Stimulated activated CD8-positive, alpha-beta memory T cell treated with anti-CD3 and anti-CD28 coated beads, Interleukin-4, amount 100 ng/mL, for 4 hours (primary cell): ENCODE results near the gene THOC6.
A peak's percentile ranks its signal among the peaks of the same experiment; 100 is the strongest.

Experiments used
- DNase-seq, 2 donors: peaks; one replicate each; pipeline ENCODE4 v3.0.0-alpha.2; 2020; ENCODE audit warnings: low read depth in 2 of 2, low spot score in 1 of 2

The THOC6 gene

GRCh38 chr16:2991566-2992261 lies 32.1 kb upstream of the THOC6 start:
- no peak for DNase-seq

- DNase-seq: no peak
Observed at GRCh38 chr16:2992383-2993081, 31.3 kb upstream of the THOC6 start.

- no peak for DNase-seq
Observed at GRCh38 chr16:2996298-2996697, 27.5 kb upstream of the THOC6 start.

- no peak for DNase-seq
Observed at GRCh38 chr16:2999929-3000328, 23.9 kb upstream of the THOC6 start.

GRCh38 chr16:3000540-3000939 lies 23.3 kb upstream of the THOC6 start:
- DNase-seq: no peak

- no peak for DNase-seq
Observed at GRCh38 chr16:3001316-3001715, 22.5 kb upstream of the THOC6 start.

- peak; percentile 80 to 93 for DNase-seq
Observed at GRCh38 chr16:3003582-3004270, 20.1 kb upstream of the THOC6 start.

GRCh38 chr16:3004319-3004718 lies 19.5 kb upstream of the THOC6 start:
- DNase-seq: no peak

- DNase-seq: no peak
Observed at GRCh38 chr16:3004781-3005284, 19.0 kb upstream of the THOC6 start.

- no peak for DNase-seq
Observed at GRCh38 chr16:3007059-3007956, 16.5 kb upstream of the THOC6 start.

- no peak for DNase-seq
Observed at GRCh38 chr16:3007957-3008689, 15.7 kb upstream of the THOC6 start.

- no peak for DNase-seq
Observed at GRCh38 chr16:3008690-3009037, 15.2 kb upstream of the THOC6 start.

GRCh38 chr16:3009568-3010390 lies 14.1 kb upstream of the THOC6 start:
- no peak for DNase-seq

- DNase-seq: no peak
Observed at GRCh38 chr16:3010510-3010909, 13.3 kb upstream of the THOC6 start.

- no peak for DNase-seq
Observed at GRCh38 chr16:3012246-3012645, 11.6 kb upstream of the THOC6 start.

GRCh38 chr16:3012828-3013420 lies 10.9 kb upstream of the THOC6 start, which contains the start of gene CLDN9:
Gene CLDN9, plus strand, starts transcription at chr16:3012923. Its CDS starts 440 bp downstream, at chr16:3013363.
- DNase-seq: no peak

- no peak for DNase-seq
Observed at GRCh38 chr16:3013491-3013951, 10.3 kb upstream of the THOC6 start.

- DNase-seq: no peak
Observed at GRCh38 chr16:3013998-3014690, 9.7 kb upstream of the THOC6 start.
